Thyroid gland (tissue), 4 donors: Measurements from ENCODE around the gene LMX1B. TPM values are rescaled to one million over a fixed set of nuclear protein-coding genes. Genes with fewer than 3 reads are reported as not detected.

Source experiments
- DNase-seq, 2 donors: peaks; one replicate each; pipeline ENCODE4 v3.0.0-alpha.2; 2019
- H3K27ac ChIP-seq, 3 donors: fragments of 200-600 bp; sonication (generic); 1 replicate in 2 of 3; 2 replicates in 1 of 3; pipeline ENCODE4 v1.5.1; 2016 to 2019; ENCODE audit warnings: mild to moderate bottlenecking in 1 of 3, moderate library complexity in 1 of 3
- H3K27me3 ChIP-seq: fragments of 200-600 bp; sonication (generic); one replicate; pipeline ENCODE4 v1.5.1; 2019
- H3K36me3 ChIP-seq, 2 donors: fragments of 200-600 bp; sonication (generic); one replicate each; pipeline ENCODE4 v1.5.1; 2016 to 2019
- H3K4me1 ChIP-seq, 2 donors: fragments of 200-600 bp; sonication (generic); one replicate each; pipeline ENCODE4 v1.5.1; 2017 to 2019
- H3K4me3 ChIP-seq, 3 donors: fragments of 200-600 bp; sonication (generic); replicated peaks in 1 of 3; 1 replicate in 2 of 3; 2 replicates in 1 of 3; pipeline ENCODE4 v1.5.1; 2016; ENCODE audit warnings: mild to moderate bottlenecking in 1 of 3
- H3K9me3 ChIP-seq: fragments of 200-600 bp; sonication (generic); one replicate; pipeline ENCODE4 v1.5.1; 2017
- POLR2A ChIP-seq, 2 donors: fragments of 450-650 bp; IDR thresholded peaks; one replicate each; pipeline ENCODE4 v1.6.1; 2017; ENCODE audit warnings: antibody characterized with exemption in 2 of 2, mild to moderate bottlenecking in 2 of 2, moderate library complexity in 1 of 2
- WGBS, 2 donors: methylation state at CpG; one replicate each; pipeline ENCODE4 v1.1.5; 2017; 5-methylcytosine and 5-hydroxymethylcytosine counted together
- intact Hi-C: fragments of 100-400 bp; cut with DNase I; formaldehyde crosslinking; loops from one replicate; pipeline ENCODE4 v1.15.1; 2023
- total RNA-seq, 4 donors: library from RNA; depleted of rRNA; stranded (reverse); fragments of >200 nt; gene quantifications; one replicate each; pipeline ENCODE4 v1.2.3, GENCODE V29; 2016
- TF ChIP-seq, protein P1 (sequence below), 6 experiments: fragments of 200-600 bp in 3 of 6; fragments of 450-650 bp in 3 of 6; sonication (generic) in 3 of 6; IDR thresholded peaks; one replicate each; pipeline ENCODE4 v1.5.1; 2016 to 2019; ENCODE audit warnings: antibody characterized with exemption in 6 of 6, mild to moderate bottlenecking in 2 of 6, inconsistent platforms in 1 of 6, moderate library complexity in 1 of 6

LMX1B gene
- total RNA-seq, 4 donors from 2014 or later, result 0.68 to 5.5 (median 1.7) TPM

DNA sequence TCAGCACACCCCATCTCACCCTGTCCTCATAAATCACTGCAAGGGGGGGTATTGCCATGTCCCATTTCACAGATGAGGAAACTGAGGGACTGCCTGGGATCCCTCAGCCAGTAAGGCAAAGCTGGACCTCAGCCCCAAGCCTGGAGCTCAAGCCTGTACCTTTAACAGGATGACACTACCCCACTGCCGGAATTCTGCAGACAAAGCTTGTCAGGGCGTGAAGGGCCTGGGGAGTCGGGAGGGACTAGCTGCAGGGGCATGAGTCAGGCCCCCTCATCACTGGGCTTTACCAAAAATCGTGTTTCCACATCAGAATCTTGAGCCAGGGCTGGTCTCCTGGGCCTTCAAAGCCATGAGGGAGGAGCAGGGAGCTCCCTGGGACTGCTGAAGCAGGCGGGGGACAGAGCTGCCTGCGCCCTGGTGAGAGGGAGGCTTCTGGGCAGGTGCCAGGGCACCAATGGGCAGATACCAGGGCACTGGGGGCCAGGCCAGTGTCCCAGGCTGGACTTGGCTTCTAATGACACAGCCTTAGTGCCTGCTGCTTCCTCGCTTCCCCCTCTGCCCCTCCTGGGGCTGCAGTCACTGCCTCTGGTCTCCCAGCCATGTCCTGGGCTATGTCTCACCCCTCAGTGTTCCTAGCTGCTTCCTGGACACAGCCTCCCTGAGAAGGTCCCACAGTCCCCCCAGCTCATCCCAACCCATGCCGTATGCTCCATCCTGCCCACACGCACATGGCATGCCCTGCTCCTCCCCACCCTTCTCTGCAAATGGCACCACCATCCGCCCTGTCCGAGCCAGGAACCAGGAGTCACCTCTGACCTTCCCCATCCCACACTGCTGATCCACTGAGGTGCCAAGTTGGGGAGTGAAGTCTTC lies 80.7 kb downstream of the LMX1B start:
- Histone ChIP-seq H3K4me3 (no peak overlapping the region), H3K9me3 (no peaks in the 10 kb centered on the region), H3K27me3 (no peaks in the 10 kb centered on the region), H3K27ac (no peak overlapping the region), H3K4me1 (no peaks in the 10 kb centered on the region), H3K36me3 (no peaks in the 10 kb centered on the region)
- TF ChIP-seq, protein P1, sequence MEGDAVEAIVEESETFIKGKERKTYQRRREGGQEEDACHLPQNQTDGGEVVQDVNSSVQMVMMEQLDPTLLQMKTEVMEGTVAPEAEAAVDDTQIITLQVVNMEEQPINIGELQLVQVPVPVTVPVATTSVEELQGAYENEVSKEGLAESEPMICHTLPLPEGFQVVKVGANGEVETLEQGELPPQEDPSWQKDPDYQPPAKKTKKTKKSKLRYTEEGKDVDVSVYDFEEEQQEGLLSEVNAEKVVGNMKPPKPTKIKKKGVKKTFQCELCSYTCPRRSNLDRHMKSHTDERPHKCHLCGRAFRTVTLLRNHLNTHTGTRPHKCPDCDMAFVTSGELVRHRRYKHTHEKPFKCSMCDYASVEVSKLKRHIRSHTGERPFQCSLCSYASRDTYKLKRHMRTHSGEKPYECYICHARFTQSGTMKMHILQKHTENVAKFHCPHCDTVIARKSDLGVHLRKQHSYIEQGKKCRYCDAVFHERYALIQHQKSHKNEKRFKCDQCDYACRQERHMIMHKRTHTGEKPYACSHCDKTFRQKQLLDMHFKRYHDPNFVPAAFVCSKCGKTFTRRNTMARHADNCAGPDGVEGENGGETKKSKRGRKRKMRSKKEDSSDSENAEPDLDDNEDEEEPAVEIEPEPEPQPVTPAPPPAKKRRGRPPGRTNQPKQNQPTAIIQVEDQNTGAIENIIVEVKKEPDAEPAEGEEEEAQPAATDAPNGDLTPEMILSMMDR (IDR thresholded peaks at IDR 0.05), result no peak
- TF ChIP-seq POLR2A (IDR thresholded peaks at IDR 0.05), result no peak
- 69 to 80% methylated on average over 8 of the region's 11 CpGs for WGBS, 2 donors
- intact Hi-C loops, result loop anchor here (5.0 to 10.0 kb wide), 2 partner anchors 82 to 190 kb away; partner anchors contain the start of gene LMX1B
- DNase-seq, result no peak

DNA sequence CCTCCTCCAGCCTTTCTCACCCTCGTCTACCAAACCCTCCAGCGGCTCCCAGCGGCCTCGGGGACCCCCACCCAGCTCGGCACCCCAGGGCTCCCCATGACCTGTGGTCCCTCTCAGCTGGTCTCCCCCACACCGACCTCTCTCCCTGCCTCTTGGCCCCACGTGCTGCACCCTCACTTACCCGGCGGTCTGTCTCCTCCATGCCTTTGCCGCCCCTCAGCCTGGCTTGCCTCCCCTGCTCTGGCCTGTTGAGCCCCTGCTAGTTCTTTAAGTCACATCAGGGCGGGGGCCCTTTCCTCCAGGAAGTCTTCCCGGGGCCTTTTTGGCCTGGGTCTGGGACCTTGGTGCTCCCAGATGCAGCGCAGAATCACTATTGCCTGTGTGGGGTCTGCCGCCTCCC lies 81.5 kb downstream of the LMX1B start:
- no peaks in the 10 kb centered on the region for H3K36me3 ChIP-seq
- intact Hi-C loops, result loop anchor here (10.0 kb wide), 1 partner anchor 190 kb away; no protein-coding TSS in a partner anchor
- no peak for DNase-seq
- no peaks in the 10 kb centered on the region for H3K9me3 ChIP-seq
- no peaks in the 10 kb centered on the region for H3K4me1 ChIP-seq
- H3K4me3 ChIP-seq, result no peak overlapping the region
- TF ChIP-seq, protein P1 (IDR thresholded peaks at IDR 0.05), result no peak
- TF ChIP-seq POLR2A (IDR thresholded peaks at IDR 0.05), result no peak
- H3K27me3 ChIP-seq, result no peaks in the 10 kb centered on the region
- no peak overlapping the region for H3K27ac ChIP-seq
- WGBS, 2 donors, result 80 to 84% methylated on average over 14 of the region's 14 CpGs

DNA sequence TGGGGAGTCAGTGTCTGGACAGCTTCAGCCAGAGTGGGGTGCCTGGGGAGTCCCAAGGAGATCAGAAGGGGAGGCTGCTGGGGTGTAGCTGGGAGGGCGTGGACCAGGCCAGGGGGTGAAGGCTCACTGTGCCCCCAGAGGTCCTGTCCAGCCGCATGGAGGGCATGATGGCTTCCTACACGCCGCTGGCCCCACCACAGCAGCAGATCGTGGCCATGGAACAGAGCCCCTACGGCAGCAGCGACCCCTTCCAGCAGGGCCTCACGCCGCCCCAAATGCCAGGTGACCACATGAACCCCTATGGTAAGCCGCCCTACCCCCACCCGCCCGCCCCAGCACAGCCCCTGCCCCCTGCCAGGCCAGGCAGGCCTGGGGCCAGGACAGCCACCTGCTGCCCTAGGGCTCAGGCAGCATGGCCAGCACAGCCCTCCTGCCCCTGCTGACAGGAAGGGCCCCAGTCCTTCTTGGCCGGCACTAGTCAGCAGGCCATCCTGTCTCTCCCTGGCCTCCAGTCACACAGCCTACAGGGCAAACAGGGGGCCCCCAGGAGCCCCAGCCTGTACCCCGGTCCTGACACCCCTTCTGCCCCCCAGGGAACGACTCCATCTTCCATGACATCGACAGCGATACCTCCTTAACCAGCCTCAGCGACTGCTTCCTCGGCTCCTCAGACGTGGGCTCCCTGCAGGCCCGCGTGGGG lies 82.1 kb downstream of the LMX1B start:
- WGBS, 2 donors, result 54 to 82% methylated on average over 4 to 21 of the region's 22 CpGs
- no peak for DNase-seq
- Histone ChIP-seq H3K36me3 (no peaks in the 10 kb centered on the region), H3K9me3 (no peaks in the 10 kb centered on the region), H3K4me1 (no peaks in the 10 kb centered on the region), H3K27ac (no peak overlapping the region), H3K27me3 (no peaks in the 10 kb centered on the region), H3K4me3 (no peak overlapping the region)
- TF ChIP-seq, protein P1 (IDR thresholded peaks at IDR 0.05), result no peak
- TF ChIP-seq POLR2A (IDR thresholded peaks at IDR 0.05), result no peak
- intact Hi-C loops, result loop anchor here (10.0 kb wide), 1 partner anchor 191 kb away; no protein-coding TSS in a partner anchor

DNA sequence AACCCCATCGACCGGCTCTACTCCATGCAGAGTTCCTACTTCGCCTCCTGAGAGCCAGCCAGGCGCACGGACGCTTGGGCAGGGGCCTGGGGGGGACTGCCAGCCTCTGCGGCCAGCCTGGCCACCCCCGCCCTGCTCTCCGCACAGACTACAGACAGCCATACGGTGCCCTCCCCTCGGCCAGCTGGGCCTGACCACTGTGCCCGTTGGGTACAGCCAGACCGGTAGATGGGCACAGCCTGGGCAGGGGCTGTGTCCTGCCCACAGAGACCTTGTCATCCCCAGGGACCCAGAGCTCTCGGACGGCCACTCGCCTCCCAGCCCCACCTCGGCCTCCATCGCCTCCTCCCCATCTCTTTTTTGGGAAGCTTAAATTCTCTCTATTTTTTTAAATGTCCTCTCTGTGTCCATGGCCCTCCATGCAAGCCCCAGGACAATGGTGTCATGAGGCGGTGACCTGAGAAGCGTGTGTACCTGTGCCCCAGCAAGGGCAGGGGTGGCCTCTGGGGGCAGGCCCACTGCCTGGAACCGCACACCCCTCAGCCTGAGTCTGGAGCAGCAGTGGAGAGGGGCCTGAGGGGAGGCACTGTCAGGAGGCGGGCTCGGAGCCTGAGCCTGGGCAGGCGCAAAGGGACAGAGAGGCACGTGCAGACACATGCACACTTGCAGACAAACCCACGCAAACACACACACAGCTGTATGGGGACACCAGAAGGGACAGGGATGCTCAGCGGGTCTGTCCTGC lies 82.8 kb downstream of the LMX1B start:
- DNase-seq, result no peak
- no peak overlapping the region for H3K4me3 ChIP-seq
- no peaks in the 10 kb centered on the region for H3K9me3 ChIP-seq
- H3K4me1 ChIP-seq, result no peaks in the 10 kb centered on the region
- H3K27me3 ChIP-seq, result no peaks in the 10 kb centered on the region
- WGBS, 2 donors, result 83 to 89% methylated on average over 13 to 27 of the region's 27 CpGs
- intact Hi-C loops, result loop anchor here (10.0 kb wide), 1 partner anchor 192 kb away; no protein-coding TSS in a partner anchor
- TF ChIP-seq, protein P1 (IDR thresholded peaks at IDR 0.05), result no peak
- TF ChIP-seq POLR2A (IDR thresholded peaks at IDR 0.05), result no peak
- no peak overlapping the region for H3K27ac ChIP-seq
- H3K36me3 ChIP-seq, result no peaks in the 10 kb centered on the region
